SK-N-SH (cell line): ENCODE data around the gene TAF4.

Source experiments
- CTCF ChIP-seq: fragments of 200-600 bp; sonication (generic); IDR thresholded peaks from 2 replicates; pipeline ENCODE4 v1.6.1; 2017; ENCODE audit warnings: antibody characterized with exemption, mild to moderate bottlenecking, moderate library complexity
- GATA2 ChIP-seq: sonication (generic); formaldehyde crosslinking; IDR thresholded peaks from 2 replicates; pipeline ENCODE4 v1.5.0; 2020; ENCODE audit warnings: mild to moderate bottlenecking, missing genetic modification reagents

- no peak for TF ChIP-seq GATA2 (CRISPR knock-in tag)
- no peak for TF ChIP-seq CTCF
These were observed 64.4 kb downstream of the TAF4 start for GRCh38 chr20:62001178-62001715.
